Body of pancreas (tissue), 4 donors: ENCODE measurements around the gene KLK7.

Experiments used
- CTCF ChIP-seq, 7 experiments: fragments of 450-650 bp in 4 of 7; fragments of 200-600 bp in 3 of 7; sonication (generic) in 3 of 7; IDR thresholded peaks; one replicate each; pipeline ENCODE4 v1.5.1; 2016 to 2019; ENCODE audit warnings: antibody characterized with exemption in 7 of 7
- POLR2A ChIP-seq, 3 donors: fragments of 450-650 bp; IDR thresholded peaks; one replicate each; pipeline ENCODE4 v1.6.1; 2016; ENCODE audit warnings: antibody characterized with exemption in 3 of 3, mild to moderate bottlenecking in 2 of 3

GRCh38 chr19:50992666-50993035 lies 8.9 kb upstream of the KLK7 start:
- TF ChIP-seq POLR2A (IDR thresholded peaks at IDR 0.05) (no peak), CTCF (IDR thresholded peaks at IDR 0.05) (no peak)
